ENCODE measurements around the gene PTPRG.

The PTPRG gene

DNA sequence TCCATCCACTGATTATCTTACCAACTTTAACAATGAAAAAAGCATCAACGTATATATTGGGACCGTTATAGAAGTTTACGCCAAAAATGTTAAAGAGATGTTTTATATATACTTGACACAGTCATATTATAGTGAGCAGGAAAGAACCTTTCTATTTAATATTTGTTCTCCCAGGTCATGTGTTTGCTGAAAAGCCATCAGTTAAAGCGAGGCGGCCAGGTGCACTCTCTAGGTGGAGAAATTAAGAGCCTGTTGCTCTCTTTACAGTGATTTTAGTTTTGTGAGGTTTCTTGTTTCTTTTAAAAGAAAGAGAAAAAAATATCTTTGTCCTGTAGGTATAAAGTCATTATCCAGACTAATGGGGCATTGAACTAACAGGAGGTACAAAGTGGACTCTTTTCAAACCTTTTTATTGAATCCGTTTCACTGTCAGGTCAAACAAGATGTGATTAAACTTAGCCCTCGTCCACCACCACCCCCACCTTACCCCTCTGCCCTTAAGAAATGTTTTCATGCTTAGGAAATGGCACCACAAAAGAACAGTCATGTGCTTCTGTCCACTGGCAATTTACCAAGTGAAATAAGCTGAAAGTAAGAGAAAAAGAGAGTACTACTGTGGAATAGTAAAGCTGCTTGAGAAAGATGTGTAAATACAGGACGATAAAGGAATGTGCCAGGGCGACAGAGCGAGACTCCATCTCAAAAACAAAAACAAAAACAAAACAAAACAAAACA is 279.9 kb downstream of the PTPRG start:
- DNase-seq, result no peak

GRCh38 chr3:61841988-61842387 is 280.6 kb downstream of the PTPRG start:
- no peak for DNase-seq

DNA sequence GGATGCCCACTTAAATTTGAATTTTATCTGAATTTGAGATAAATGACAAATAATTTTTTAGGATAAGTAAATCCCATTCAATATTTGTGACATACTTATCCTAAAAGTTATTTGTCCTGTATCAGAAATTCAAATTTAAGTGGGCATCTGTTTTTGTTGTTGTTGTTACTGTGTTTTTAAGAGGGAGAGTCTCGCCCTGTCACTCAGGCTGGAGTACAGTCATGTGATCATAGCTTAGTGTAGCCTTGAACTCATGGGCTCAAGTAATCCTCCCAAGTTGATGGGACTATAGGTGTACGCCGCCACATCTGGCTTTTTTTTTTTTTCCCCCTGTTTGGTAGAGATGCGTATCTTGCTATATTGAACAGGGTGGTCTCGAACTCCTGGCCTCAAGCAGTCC is 283.0 kb downstream of the PTPRG start:
- DNase-seq, result no peak

DNA sequence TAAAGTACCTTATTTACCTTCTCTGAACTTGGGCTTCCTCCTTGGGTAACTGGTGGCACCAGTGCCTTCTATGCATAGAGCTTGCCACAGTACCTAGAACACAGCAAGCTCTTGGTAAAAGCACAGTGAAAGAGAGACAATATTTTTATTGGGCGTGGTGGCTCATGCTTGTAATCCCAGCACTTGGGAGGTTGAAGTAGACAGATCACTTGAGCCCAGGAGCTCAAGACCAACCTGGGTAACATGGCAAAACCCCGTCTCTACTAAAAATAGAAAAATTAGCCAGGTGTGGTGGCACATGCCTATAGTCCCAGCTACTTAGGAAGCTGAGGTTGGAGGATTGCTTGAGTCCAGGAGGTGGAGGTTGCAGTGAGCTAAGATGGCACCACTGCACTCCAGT is 285.1 kb downstream of the PTPRG start:
- DNase-seq, result no peak

- no peak for DNase-seq
These were observed 286.6 kb downstream of the PTPRG start for GRCh38 chr3:61847784-61848462.

- no peak for DNase-seq
These were observed 287.5 kb downstream of the PTPRG start for GRCh38 chr3:61848885-61849284.

DNA sequence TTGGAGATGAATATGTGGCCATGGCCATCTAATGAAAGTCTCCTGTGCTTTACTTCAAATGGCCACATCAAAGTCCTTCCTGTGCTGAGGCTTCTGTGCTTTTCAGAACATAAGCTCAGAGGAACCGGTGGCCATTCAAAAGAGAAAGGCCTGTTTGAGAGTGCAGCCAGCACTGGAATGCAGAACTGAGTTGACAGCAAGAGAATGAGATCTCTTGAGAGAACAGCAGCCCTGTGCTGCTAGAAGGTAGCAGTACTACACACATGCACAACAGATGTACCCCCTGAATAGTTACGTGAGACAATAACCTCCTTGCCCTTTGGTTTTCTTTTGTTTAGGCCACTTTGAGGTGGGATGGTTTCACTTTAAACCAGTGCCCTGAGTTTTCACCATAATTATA is 292.5 kb downstream of the PTPRG start:
- DNase-seq, result no peak

- no peak for DNase-seq
These were observed 293.8 kb downstream of the PTPRG start for GRCh38 chr3:61855211-61855610.

- no peak for DNase-seq
These were observed 295.9 kb downstream of the PTPRG start for GRCh38 chr3:61857297-61857696.

- peak; percentile 29 for DNase-seq
These were observed 296.7 kb downstream of the PTPRG start for GRCh38 chr3:61858054-61858453.

DNA sequence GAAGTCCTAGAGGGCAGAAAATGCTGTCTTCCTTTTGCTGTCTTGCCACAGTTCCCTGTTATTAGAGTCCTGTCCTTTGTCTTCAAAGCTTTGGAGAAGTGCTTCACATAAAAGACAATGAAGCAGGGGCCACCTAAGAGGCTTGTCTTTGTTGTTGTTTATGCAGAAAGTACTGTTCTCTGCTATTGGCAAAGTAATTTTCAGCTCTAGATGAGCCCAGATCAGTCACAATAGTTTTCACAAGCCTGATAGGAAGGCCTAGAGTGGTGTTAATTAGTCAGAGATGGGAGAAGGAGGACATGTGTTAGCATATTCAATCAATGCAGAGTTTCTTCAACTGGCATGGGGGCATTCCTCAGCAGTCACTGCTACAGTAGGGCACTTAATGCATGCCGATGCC is 300.0 kb downstream of the PTPRG start:
- no peak for DNase-seq

GRCh38 chr3:61862614-61863289 is 301.4 kb downstream of the PTPRG start:
- no peak for DNase-seq

DNA sequence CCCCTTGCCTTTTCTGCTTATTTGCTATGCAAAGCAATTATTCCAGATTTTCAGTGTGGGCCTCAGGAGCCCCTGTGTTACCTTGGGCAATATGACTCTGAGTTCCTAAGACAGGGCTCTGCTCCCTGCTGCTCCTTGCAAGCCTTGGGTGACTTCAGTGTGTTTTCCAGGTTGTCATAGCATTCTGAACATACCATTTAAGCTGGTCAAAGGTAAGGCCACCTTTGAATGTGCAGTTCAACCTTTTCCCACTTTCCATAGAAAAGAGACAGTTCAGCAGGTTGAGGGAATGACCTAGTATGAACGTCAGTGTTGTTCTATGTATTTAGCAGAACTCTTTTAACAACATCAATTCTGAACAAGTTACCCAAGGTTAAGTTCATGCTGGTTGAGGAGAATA is 302.2 kb downstream of the PTPRG start:
- DNase-seq, result no peak

GRCh38 chr3:61864886-61865285 is 303.5 kb downstream of the PTPRG start:
- DNase-seq, result no peak

DNA sequence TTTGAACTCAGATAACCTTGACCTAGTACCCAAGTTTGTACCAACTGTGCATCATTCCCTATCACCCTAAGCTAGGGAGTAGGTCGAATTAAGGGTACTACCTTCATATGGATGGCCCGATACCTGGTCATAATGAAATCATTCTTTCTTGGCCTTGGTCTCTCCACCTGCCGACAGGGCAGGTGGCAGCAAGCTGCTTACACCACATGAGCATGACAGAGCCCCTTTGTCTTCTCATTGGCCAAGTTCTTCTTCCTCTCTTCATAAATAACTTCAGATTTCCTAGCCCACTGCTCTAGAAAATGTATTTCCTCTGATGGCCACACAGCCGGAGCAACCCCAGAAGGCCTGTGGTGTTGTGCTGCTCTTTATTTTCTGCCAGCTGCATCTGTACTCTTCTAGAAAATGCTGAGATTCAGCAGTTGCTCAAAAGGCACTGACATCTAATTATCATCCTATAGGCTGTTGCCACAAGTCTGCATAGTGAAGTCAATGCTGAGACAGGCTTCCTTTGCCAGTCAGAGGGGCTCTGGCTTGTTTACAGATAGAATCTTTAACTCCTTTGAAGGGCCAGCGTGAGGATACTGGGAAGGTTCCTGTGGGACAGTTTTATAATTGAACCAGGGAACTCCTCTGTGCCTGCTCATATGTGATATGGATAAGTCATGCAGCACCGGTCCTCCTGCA is 304.2 kb downstream of the PTPRG start:
- no peak for DNase-seq

GRCh38 chr3:61866153-61866542 is 304.8 kb downstream of the PTPRG start:
- DNase-seq, result no peak

DNA sequence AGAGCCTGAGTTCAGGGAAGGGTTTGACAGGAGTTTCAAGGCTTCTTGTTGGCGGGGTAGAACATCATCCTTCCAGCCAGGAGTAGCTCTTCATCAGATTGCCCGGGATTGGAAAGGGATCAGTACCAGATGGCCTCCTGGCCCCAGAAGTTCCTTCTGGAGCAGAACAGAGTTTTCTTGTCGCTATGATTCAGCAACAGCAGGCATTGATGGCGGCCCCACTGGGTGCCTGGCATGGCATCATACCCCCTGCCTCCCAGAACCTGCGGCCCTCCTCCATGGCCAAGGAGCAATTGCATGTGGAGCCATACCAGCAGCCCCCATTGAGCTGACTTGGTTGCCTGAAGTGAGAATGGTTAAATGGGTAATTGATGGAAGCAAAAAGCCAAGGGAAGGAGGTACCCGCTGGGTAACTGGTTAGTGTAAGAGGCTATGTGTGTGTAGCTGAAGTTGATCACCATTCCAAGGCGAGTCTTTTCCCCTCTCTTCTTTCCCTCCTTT is 305.6 kb downstream of the PTPRG start:
- DNase-seq, result no peak

- no peak for DNase-seq
These were observed 307.1 kb downstream of the PTPRG start for GRCh38 chr3:61868499-61868898.

DNA sequence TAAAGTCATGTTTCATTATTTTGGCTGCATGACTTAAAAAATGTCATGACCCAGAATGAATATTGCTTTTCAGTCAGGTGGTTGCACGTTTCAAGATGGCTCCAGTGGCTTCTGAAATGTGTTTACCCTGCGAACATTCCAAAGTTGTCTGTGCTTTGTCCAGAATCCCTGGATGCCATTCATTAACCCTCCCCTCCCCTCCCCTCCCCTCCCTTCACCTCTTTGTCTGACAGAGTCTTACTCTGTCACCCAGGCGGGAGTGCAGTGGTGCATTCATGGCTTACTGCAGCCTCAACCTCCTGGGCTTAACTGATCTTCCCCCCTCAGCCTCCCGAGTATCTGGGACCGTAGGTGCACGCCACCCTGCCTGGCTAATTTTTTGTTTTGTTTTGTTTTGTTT is 308.0 kb downstream of the PTPRG start:
- no peak for DNase-seq

DNA sequence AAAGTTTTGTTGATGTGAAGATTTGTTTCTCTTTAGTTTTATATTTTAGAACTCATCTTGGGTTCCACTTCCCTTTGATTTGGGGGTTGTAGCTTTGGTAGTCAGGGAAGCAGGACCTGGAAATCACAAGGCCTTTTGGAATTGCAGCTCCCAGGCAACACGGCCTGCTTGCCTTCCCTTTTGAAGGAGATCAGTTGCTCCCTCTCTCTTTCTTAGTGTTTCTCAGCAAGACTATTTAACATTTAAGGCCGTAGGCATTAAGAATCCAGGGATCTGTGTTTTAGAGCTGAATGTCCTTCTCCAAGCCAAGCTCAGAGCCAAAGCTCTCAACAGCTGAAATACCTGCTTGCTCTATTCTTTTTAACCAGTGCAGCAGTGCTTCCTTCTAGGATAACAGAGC is 310.3 kb downstream of the PTPRG start:
- DNase-seq, result no peak

GRCh38 chr3:61872077-61872706 is 310.8 kb downstream of the PTPRG start:
- no peak for DNase-seq

DNA sequence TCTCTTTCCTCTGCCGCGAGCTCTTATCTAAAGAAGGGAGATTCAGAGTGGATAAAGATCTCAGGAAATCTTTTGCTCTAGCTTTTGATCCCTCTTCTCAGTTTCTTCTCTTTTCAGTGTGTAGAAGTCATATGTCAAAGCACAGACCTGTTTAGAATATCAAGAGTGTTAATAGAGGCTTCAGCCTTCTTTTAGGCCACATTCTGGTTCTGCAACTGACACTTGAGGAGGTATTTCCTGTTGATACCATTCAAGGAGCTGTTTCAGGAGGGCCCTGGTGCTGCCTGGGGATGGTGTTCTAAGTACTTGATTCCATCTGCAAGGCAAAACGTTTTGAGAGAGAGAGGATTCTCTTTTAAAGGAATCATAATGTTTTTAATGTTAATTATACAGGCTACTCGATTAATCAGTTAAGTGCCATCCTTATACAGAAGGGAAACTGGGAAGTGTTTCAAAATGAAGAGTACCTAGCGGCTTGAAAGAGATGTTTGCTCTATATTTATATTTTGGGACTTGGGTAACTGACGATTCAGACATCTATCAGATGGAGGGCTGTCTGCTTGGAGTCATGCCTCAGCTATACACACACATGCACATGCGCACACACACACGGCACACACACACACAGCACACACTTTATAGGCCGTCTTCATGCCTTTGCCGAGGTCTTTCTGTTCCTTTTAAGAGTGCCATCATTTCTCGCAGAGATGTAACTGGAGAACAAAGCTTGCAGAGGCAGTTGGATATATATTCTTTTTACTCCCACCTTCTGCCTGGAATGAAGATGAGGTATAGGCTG is 313.9 kb downstream of the PTPRG start:
- DNase-seq, result no peak
